ENCODE measurements around the gene UTY. TPM values are rescaled to one million over a fixed set of nuclear protein-coding genes. Genes with fewer than 3 reads are reported as not detected.

Gene UTY
- 32.4 TPM for total RNA-seq
- long read RNA-seq, full-length matches to known transcripts: 6 of 27 reads
- long read RNA-seq, partial matches to known transcripts: 5 of 27 reads
- long read RNA-seq, other reads (novel, unspliced or antisense): 16 of 27 reads

DNA sequence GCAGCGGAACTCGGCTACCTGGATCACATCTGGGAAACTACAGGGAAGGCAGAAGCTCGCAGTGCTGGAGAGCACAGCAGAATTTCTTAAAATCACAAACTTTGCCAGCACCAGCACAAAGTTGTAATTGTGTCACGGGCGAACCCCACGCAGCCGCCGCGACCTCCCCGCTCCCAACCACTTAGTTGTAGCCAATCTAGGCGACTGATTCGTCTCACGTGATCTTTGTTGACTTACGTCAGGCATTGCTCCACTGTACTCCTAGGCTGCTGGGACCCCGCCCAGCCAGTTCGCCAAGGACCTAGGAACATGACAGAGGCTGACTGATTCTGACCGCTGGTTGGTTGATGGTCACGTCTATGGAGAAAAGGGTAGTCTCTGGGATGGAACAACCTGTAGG is at the start of gene UTY:
Gene UTY, minus strand, starts transcription at position 206 of the 400 bp plus-strand sequence. CDS start 368 bp downstream, outside the sequence.
- intact Hi-C loops (cut with DNase I): no loop called here
- peak in 1 of 2 donors; percentile 98 for ATAC-seq
- no peaks in the 10 kb centered on the region for H3K27me3 ChIP-seq (ENCODE audit: low read depth)
- peaks cover 18% of the 10 kb centered on the region for H3K4me1 ChIP-seq
- no peak for TF ChIP-seq CTCF (IDR thresholded peaks at IDR 0.05)
- H3K36me3 ChIP-seq: peaks cover 8% of the 10 kb centered on the region
- H3K27ac ChIP-seq: peak within 1 kb of the TSS; percentile 95
- DNase-seq: peak; percentile 88
- H3K4me3 ChIP-seq: peak within 1 kb of the TSS; percentile 66
- no peaks in the 10 kb centered on the region for H3K9me3 ChIP-seq

DNA sequence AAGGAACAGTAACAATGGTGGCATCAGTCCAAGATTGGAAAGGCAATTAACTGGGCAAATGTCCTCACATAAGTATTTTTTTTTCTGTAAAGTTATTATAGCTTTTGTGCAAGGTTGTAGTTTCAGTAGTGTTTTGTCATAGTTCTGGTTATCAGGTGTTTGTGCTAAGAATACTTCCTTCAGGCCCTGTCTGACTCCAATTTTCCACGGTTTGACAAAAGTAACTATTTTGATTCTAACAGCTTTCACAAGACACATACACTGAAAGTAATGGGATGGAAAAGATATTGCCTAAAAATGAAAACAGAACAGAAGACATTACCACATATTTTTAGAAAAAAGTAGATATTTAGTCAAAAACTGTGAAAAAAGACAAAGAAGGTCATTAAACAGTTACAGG is 40.6 kb upstream of the UTY start:
- Histone ChIP-seq H3K27ac (no peak overlapping the region), H3K4me1 (no peaks in the 10 kb centered on the region), H3K9me3 (no peaks in the 10 kb centered on the region), H3K4me3 (no peak overlapping the region), H3K27me3 (ENCODE audit: low read depth) (no peaks in the 10 kb centered on the region), H3K36me3 (no peaks in the 10 kb centered on the region)
- ATAC-seq (no peak), DNase-seq (no peak)
- no peak for TF ChIP-seq CTCF (IDR thresholded peaks at IDR 0.05)
- intact Hi-C loops (cut with DNase I): no loop called here

- ATAC-seq (no peak), DNase-seq (no peak)
- Histone ChIP-seq H3K9me3 (no peaks in the 10 kb centered on the region), H3K4me3 (no peak overlapping the region), H3K27me3 (ENCODE audit: low read depth) (no peaks in the 10 kb centered on the region), H3K36me3 (no peaks in the 10 kb centered on the region), H3K4me1 (no peaks in the 10 kb centered on the region), H3K27ac (no peak overlapping the region)
- no peak for TF ChIP-seq CTCF (IDR thresholded peaks at IDR 0.05)
- intact Hi-C loops (cut with DNase I): no loop called here
Measured at GRCh38 chrY:13501215-13501614, 21.4 kb upstream of the UTY start.

GRCh38 chrY:13493737-13494136 is 13.9 kb upstream of the UTY start:
- intact Hi-C loops (cut with DNase I): no loop called here
- Histone ChIP-seq H3K4me1 (no peaks in the 10 kb centered on the region), H3K27me3 (ENCODE audit: low read depth) (no peaks in the 10 kb centered on the region), H3K4me3 (no peak overlapping the region), H3K27ac (no peak overlapping the region), H3K36me3 (no peaks in the 10 kb centered on the region), H3K9me3 (no peaks in the 10 kb centered on the region)
- TF ChIP-seq CTCF (IDR thresholded peaks at IDR 0.05): no peak
- ATAC-seq (no peak), DNase-seq (no peak)

- no peak overlapping the region for H3K27ac ChIP-seq
- DNase-seq (no peak), ATAC-seq (no peak)
- no peak overlapping the region for H3K4me3 ChIP-seq
- no peaks in the 10 kb centered on the region for H3K4me1 ChIP-seq
- H3K9me3 ChIP-seq: no peaks in the 10 kb centered on the region
- H3K27me3 ChIP-seq (ENCODE audit: low read depth): no peaks in the 10 kb centered on the region
- H3K36me3 ChIP-seq: no peaks in the 10 kb centered on the region
- no peak for TF ChIP-seq CTCF (IDR thresholded peaks at IDR 0.05)
- intact Hi-C loops (cut with DNase I): no loop called here
Measured at GRCh38 chrY:13492408-13492807, 12.6 kb upstream of the UTY start.

DNA sequence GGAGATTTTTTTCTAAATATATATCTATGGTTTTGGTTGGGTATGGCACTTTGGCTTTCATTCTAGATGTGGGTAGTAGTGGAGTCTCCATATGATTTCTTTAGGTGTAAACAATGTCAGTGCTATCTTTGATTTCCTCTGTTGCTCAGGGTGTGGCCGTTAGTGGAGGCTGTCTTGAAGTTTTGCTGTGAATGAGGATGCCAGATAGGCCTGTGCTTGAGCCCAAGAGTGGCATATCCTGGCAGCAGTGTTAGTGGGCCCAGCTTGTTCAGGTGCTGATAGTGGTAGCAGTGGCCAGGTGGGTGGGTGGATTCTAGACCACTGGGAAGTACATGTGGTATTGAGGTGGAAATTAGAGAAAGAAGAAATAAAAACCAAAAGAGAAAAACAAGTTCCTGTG is 8.9 kb upstream of the UTY start:
- Histone ChIP-seq H3K27me3 (ENCODE audit: low read depth) (no peaks in the 10 kb centered on the region), H3K4me1 (no peaks in the 10 kb centered on the region), H3K36me3 (no peaks in the 10 kb centered on the region), H3K9me3 (no peaks in the 10 kb centered on the region), H3K27ac (no peak overlapping the region), H3K4me3 (no peak overlapping the region)
- DNase-seq: no peak
- no peak for ATAC-seq
- intact Hi-C loops (cut with DNase I): no loop called here
- TF ChIP-seq CTCF (IDR thresholded peaks at IDR 0.05): no peak

Measured in lower lobe of right lung (tissue), 2 donors.